ENCODE data around the gene ACAA2.

The ACAA2 gene

GRCh38 chr18:49744376-49745008 lies 68.8 kb downstream of the ACAA2 start:
- TF ChIP-seq ZFX (IDR thresholded peaks at IDR 0.05; ENCODE audit: borderline replicate concordance) = no peak
- TF ChIP-seq, protein P1, sequence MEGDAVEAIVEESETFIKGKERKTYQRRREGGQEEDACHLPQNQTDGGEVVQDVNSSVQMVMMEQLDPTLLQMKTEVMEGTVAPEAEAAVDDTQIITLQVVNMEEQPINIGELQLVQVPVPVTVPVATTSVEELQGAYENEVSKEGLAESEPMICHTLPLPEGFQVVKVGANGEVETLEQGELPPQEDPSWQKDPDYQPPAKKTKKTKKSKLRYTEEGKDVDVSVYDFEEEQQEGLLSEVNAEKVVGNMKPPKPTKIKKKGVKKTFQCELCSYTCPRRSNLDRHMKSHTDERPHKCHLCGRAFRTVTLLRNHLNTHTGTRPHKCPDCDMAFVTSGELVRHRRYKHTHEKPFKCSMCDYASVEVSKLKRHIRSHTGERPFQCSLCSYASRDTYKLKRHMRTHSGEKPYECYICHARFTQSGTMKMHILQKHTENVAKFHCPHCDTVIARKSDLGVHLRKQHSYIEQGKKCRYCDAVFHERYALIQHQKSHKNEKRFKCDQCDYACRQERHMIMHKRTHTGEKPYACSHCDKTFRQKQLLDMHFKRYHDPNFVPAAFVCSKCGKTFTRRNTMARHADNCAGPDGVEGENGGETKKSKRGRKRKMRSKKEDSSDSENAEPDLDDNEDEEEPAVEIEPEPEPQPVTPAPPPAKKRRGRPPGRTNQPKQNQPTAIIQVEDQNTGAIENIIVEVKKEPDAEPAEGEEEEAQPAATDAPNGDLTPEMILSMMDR (IDR thresholded peaks at IDR 0.05) = no peak
- no peak overlapping the region for H3K27ac ChIP-seq

- TF ChIP-seq ZFX (IDR thresholded peaks at IDR 0.05; ENCODE audit: borderline replicate concordance) = no peak
- TF ChIP-seq, protein P1 (IDR thresholded peaks at IDR 0.05) = no peak
- H3K27ac ChIP-seq = no peak overlapping the region
Observed at GRCh38 chr18:49743117-49743567, 70.2 kb downstream of the ACAA2 start.

- no peak for TF ChIP-seq ZFX (IDR thresholded peaks at IDR 0.05; ENCODE audit: borderline replicate concordance)
- TF ChIP-seq, protein P1 (IDR thresholded peaks at IDR 0.05) = no peak
- H3K27ac ChIP-seq = no peak overlapping the region
Observed at GRCh38 chr18:49742316-49743116, 70.8 kb downstream of the ACAA2 start.

GRCh38 chr18:49739275-49739674 lies 74.1 kb downstream of the ACAA2 start:
- no peak for TF ChIP-seq ZFX (IDR thresholded peaks at IDR 0.05; ENCODE audit: borderline replicate concordance)
- TF ChIP-seq, protein P1 (IDR thresholded peaks at IDR 0.05) = no peak
- no peak overlapping the region for H3K27ac ChIP-seq

DNA sequence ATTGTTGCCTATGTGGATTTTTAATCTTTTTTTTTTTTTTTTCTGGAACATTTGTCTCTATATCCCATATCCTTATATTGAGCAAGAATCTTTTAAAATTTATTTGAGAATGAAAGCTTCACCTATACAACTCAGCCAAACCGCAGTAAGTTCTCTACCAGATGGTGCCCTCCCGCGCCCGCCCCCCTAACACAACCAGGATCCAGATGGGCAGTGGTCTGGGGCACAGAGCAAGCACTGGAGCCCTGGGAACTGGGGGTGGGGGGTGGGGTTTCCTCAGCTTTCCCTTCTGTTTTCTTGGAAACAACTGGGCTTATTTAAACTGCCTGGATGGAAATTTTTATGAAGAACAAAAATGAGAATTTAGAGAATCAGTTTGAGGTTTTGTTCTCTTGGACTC lies 74.6 kb downstream of the ACAA2 start:
- no peak for TF ChIP-seq ZFX (IDR thresholded peaks at IDR 0.05; ENCODE audit: borderline replicate concordance)
- no peak overlapping the region for H3K27ac ChIP-seq

GRCh38 chr18:49734836-49735235 lies 78.5 kb downstream of the ACAA2 start:
- no peak for TF ChIP-seq ZFX (IDR thresholded peaks at IDR 0.05; ENCODE audit: borderline replicate concordance)
- TF ChIP-seq, protein P1 (IDR thresholded peaks at IDR 0.05) = no peak
- H3K27ac ChIP-seq = no peak overlapping the region

DNA sequence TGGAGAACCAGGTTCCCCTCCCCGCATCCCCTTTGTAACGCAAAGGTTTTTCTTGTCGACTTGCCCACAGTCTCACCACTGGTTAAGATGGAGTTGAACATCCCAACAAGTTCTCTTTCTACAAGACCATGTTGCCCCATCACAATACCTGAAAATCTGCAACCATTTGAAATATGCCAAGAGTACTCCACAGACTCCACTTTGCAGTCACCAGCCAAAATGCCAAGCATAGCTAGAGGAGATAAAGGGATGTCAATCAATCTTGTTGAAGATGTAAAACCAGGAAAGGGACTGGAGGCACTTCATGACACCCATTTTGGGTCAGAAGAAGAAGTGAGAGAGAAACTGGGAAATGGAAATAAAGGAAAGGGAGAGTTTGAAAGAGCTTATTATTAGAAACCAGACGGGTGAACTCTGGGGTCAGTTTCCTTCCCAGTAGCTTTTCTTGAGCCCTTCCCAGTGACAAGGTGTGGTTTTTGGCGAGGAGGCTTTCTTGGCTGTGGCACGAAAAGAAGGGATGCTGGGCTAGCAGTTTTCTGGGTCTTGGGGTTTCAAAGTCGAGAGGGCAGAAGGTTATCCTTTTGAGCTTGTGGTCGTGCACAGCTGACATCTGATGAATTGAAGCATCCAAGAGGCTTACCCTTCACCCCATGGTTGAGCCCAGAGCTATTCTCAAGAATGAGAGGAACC lies 79.3 kb downstream of the ACAA2 start:
- TF ChIP-seq, protein P1 (IDR thresholded peaks at IDR 0.05) = no peak
- TF ChIP-seq ZFX (IDR thresholded peaks at IDR 0.05; ENCODE audit: borderline replicate concordance) = no peak
- no peak overlapping the region for H3K27ac ChIP-seq

Measured in 22Rv1 (cell line).